Measurements from ENCODE around the gene ELOVL3. TPM values are rescaled to one million over a fixed set of nuclear protein-coding genes. Genes with fewer than 3 reads are reported as not detected.

The ELOVL3 gene
- total RNA-seq, 1 experiment from 2014 or later, result 0.61 TPM

DNA sequence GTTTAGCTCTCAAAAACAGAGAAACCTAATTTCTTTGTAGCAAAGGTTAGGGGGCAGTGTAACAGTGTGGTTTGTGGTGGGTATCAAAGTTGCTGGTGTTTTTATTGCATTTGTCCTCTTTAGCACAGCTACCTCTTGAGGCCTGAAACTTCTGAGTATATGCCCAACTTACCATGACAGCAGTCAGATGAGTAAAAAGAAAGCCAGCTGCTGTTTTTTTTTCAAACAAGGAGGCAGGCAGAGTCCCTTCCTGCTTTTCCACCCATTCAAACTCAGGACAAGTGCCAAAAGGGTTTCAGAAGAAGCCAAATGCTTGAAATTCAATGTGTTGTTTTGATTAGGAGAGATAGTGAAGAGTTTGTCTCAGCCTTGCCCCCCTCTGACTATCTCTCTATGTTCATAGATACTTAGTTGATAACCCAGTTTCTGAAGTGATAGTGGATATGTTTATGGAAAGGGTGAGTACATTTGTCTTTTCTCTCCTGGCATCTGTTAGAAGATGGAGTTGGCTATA lies 42.3 kb downstream of the ELOVL3 start:
- Histone ChIP-seq H3K36me3 (ENCODE audit: low read depth) (no peaks in the 10 kb centered on the region), H3K4me2 (no peak overlapping the region), H3K9me2 (ENCODE audit: insufficient read depth) (no peaks in the 10 kb centered on the region), H4K20me1 (ENCODE audit: insufficient read depth) (no peaks in the 10 kb centered on the region), H3K4me3 (no peak overlapping the region), H3K27ac (no peak overlapping the region), H3K27me3 (ENCODE audit: insufficient read depth, low read depth) (no peaks in the 10 kb centered on the region), H3F3A (ENCODE audit: insufficient read depth, low read depth) (no peaks in the 10 kb centered on the region; the same call in 1 of the 2 replicates), H3K4me1 (replicated peaks; ENCODE audit: insufficient read depth) (no peaks in the 10 kb centered on the region), H3K9me3 (ENCODE audit: insufficient read depth, low read depth) (no peaks in the 10 kb centered on the region), H2AFZ (no peak overlapping the region), H3K79me2 (ENCODE audit: low read depth) (no peaks in the 10 kb centered on the region)
- DNase-seq, result no peak
- ChIA-PET POLR2A (ENCODE audit: unreplicated experiment) (no interaction called here), CTCF (no interaction called here)
- TF ChIP-seq, protein P1, sequence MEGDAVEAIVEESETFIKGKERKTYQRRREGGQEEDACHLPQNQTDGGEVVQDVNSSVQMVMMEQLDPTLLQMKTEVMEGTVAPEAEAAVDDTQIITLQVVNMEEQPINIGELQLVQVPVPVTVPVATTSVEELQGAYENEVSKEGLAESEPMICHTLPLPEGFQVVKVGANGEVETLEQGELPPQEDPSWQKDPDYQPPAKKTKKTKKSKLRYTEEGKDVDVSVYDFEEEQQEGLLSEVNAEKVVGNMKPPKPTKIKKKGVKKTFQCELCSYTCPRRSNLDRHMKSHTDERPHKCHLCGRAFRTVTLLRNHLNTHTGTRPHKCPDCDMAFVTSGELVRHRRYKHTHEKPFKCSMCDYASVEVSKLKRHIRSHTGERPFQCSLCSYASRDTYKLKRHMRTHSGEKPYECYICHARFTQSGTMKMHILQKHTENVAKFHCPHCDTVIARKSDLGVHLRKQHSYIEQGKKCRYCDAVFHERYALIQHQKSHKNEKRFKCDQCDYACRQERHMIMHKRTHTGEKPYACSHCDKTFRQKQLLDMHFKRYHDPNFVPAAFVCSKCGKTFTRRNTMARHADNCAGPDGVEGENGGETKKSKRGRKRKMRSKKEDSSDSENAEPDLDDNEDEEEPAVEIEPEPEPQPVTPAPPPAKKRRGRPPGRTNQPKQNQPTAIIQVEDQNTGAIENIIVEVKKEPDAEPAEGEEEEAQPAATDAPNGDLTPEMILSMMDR (conservative IDR thresholded peaks at IDR 0.05), result no peak
- no peak for TF ChIP-seq EZH2 (IDR thresholded peaks at IDR 0.05; ENCODE audit: low read depth)
- intact Hi-C loops (cut with micrococcal nuclease; ENCODE audit: unreplicated experiment), result no loop called here
- BruUV-seq (replicated peaks), result no TSS peak

GRCh38 chr10:102269017-102269416 lies 42.9 kb downstream of the ELOVL3 start:
- Histone ChIP-seq H3K27ac (no peak overlapping the region), H2AFZ (no peak overlapping the region), H3K4me3 (no peak overlapping the region), H3K79me2 (ENCODE audit: low read depth) (no peaks in the 10 kb centered on the region), H3K36me3 (ENCODE audit: low read depth) (no peaks in the 10 kb centered on the region), H3K9me3 (ENCODE audit: insufficient read depth, low read depth) (no peaks in the 10 kb centered on the region), H3K4me1 (replicated peaks; ENCODE audit: insufficient read depth) (no peaks in the 10 kb centered on the region), H3K9me2 (ENCODE audit: insufficient read depth) (no peaks in the 10 kb centered on the region), H3K4me2 (no peak overlapping the region), H3F3A (ENCODE audit: insufficient read depth, low read depth) (no peaks in the 10 kb centered on the region; the same call in 1 of the 2 replicates), H4K20me1 (ENCODE audit: insufficient read depth) (no peaks in the 10 kb centered on the region), H3K27me3 (ENCODE audit: insufficient read depth, low read depth) (no peaks in the 10 kb centered on the region)
- CTCF ChIA-PET, result no interaction called here
- intact Hi-C loops (cut with micrococcal nuclease; ENCODE audit: unreplicated experiment), result no loop called here
- BruUV-seq (replicated peaks), result no TSS peak
- TF ChIP-seq EZH2 (IDR thresholded peaks at IDR 0.05; ENCODE audit: low read depth), result no peak
- TF ChIP-seq, protein P1 (conservative IDR thresholded peaks at IDR 0.05), result no peak
- POLR2A ChIA-PET (ENCODE audit: unreplicated experiment), result no interaction called here
- DNase-seq, result no peak

GRCh38 chr10:102274062-102274461 lies 48.0 kb downstream of the ELOVL3 start:
- Histone ChIP-seq H3K36me3 (ENCODE audit: low read depth) (no peaks in the 10 kb centered on the region), H3K4me3 (no peak overlapping the region), H3K79me2 (ENCODE audit: low read depth) (no peaks in the 10 kb centered on the region), H3K9me3 (ENCODE audit: insufficient read depth, low read depth) (no peaks in the 10 kb centered on the region), H2AFZ (no peak overlapping the region), H3K27ac (no peak overlapping the region), H3K27me3 (ENCODE audit: insufficient read depth, low read depth) (no peaks in the 10 kb centered on the region), H4K20me1 (ENCODE audit: insufficient read depth) (0 out of 2 replicates have a peak, but pooled peaks cover 2% of the 10 kb centered on the region), H3F3A (ENCODE audit: insufficient read depth, low read depth) (no peaks in the 10 kb centered on the region), H3K9me2 (ENCODE audit: insufficient read depth) (no peaks in the 10 kb centered on the region), H3K4me2 (no peak overlapping the region), H3K4me1 (replicated peaks; ENCODE audit: insufficient read depth) (no peaks in the 10 kb centered on the region)
- CTCF ChIA-PET, result no interaction called here
- TF ChIP-seq, protein P1 (conservative IDR thresholded peaks at IDR 0.05), result no peak
- TF ChIP-seq EZH2 (IDR thresholded peaks at IDR 0.05; ENCODE audit: low read depth), result no peak
- DNase-seq, result no peak
- no TSS peak for BruUV-seq (replicated peaks)
- POLR2A ChIA-PET (ENCODE audit: unreplicated experiment), result no interaction called here
- intact Hi-C loops (cut with micrococcal nuclease; ENCODE audit: unreplicated experiment), result no loop called here

Measured in PC-9 (cell line).